Hepatocyte (in vitro differentiated cells): ENCODE measurements around the gene CALHM1. TPM values are rescaled to one million over a fixed set of nuclear protein-coding genes. Genes with fewer than 3 reads are reported as not detected.

Source experiments
- DNase-seq: peaks from one replicate; pipeline ENCODE4 v3.0.0-alpha.2; 2016; ENCODE audit warnings: low spot score
- H2AFZ ChIP-seq: fragments of 200-600 bp; sonication (generic); 2 replicates; pipeline ENCODE4 v1.6.0; 2016; ENCODE audit warnings: antibody characterized with exemption, mild to moderate bottlenecking
- H3K27ac ChIP-seq: fragments of 200-600 bp; sonication (generic); 2 replicates; pipeline ENCODE4 v1.5.1; 2016; ENCODE audit warnings: mild to moderate bottlenecking
- H3K27me3 ChIP-seq: fragments of 200-600 bp; sonication (generic); 2 replicates; pipeline ENCODE4 v1.6.1; 2016
- H3K36me3 ChIP-seq: fragments of 200-600 bp; sonication (generic); replicated peaks from 2 replicates; pipeline ENCODE4 v1.5.1; 2016; ENCODE audit warnings: low read depth; ENCODE audit not compliant: insufficient read depth
- H3K4me1 ChIP-seq: fragments of 200-600 bp; sonication (generic); 2 replicates; pipeline ENCODE4 v1.5.1; 2016; ENCODE audit warnings: mild to moderate bottlenecking, moderate library complexity; ENCODE audit not compliant: insufficient read depth
- H3K4me2 ChIP-seq: fragments of 200-600 bp; sonication (generic); 2 replicates; pipeline ENCODE4 v1.6.0; 2016
- H3K4me3 ChIP-seq: fragments of 200-600 bp; sonication (generic); 2 replicates; pipeline ENCODE4 v1.5.1; 2016; ENCODE audit warnings: mild to moderate bottlenecking
- H3K79me2 ChIP-seq: fragments of 200-600 bp; sonication (generic); 2 replicates; pipeline ENCODE4 v1.6.0; 2017; ENCODE audit warnings: mild to moderate bottlenecking
- H3K9me2 ChIP-seq: fragments of 200-600 bp; sonication (generic); replicated peaks from 2 replicates; pipeline ENCODE4 v1.6.0; 2017; ENCODE audit warnings: mild to moderate bottlenecking; ENCODE audit not compliant: insufficient read depth
- H3K9me3 ChIP-seq: fragments of 200-600 bp; sonication (generic); 2 replicates; pipeline ENCODE4 v1.5.1; 2016; ENCODE audit warnings: low read depth, mild to moderate bottlenecking
- H4K20me1 ChIP-seq: fragments of 200-600 bp; sonication (generic); 2 replicates; pipeline ENCODE4 v1.6.0; 2016; ENCODE audit warnings: mild to moderate bottlenecking; ENCODE audit not compliant: insufficient read depth, poor library complexity, severe bottlenecking
- CTCF ChIP-seq: fragments of 200-600 bp; sonication (generic); IDR thresholded peaks from 2 replicates; pipeline ENCODE4 v1.5.1; 2016; ENCODE audit warnings: antibody characterized with exemption, mild to moderate bottlenecking; ENCODE audit not compliant: poor library complexity
- EZH2 ChIP-seq: fragments of 200-600 bp; sonication (generic); IDR thresholded peaks from 2 replicates; pipeline ENCODE4 v1.6.1; 2016; ENCODE audit warnings: antibody characterized with exemption, mild to moderate bottlenecking, borderline replicate concordance
- EZH2phosphoT487 ChIP-seq: fragments of 200-600 bp; sonication (generic); IDR thresholded peaks from one replicate; pipeline ENCODE4 v1.6.1; 2018; ENCODE audit warnings: antibody characterized with exemption, mild to moderate bottlenecking, low read depth, moderate library complexity; ENCODE audit not compliant: unreplicated experiment, severe bottlenecking
- WGBS: methylation state at CpG from one replicate; pipeline ENCODE4 v1.1.6; 2016; ENCODE audit warnings: low lambda C conversion rate; ENCODE audit errors: missing lambda C conversion rate; 5-methylcytosine and 5-hydroxymethylcytosine counted together
- polyA plus RNA-seq: library from polyadenylated mRNA; unstranded; fragments of >200 nt; fragmentation: Nextera tagmentation; extraction: Ambion mirVana; gene quantifications from 2 replicates; pipeline ENCODE4 v1.2.1, GENCODE V29; 2016
- total RNA-seq: library from RNA; depleted of rRNA; stranded (reverse); fragments of >200 nt; gene quantifications from 2 replicates; pipeline ENCODE4 v1.2.3, GENCODE V29; 2014

Gene CALHM1
- total and polyA plus RNA-seq, 2 experiments from 2014 or later = 0.11 TPM; not detected in 1

DNA sequence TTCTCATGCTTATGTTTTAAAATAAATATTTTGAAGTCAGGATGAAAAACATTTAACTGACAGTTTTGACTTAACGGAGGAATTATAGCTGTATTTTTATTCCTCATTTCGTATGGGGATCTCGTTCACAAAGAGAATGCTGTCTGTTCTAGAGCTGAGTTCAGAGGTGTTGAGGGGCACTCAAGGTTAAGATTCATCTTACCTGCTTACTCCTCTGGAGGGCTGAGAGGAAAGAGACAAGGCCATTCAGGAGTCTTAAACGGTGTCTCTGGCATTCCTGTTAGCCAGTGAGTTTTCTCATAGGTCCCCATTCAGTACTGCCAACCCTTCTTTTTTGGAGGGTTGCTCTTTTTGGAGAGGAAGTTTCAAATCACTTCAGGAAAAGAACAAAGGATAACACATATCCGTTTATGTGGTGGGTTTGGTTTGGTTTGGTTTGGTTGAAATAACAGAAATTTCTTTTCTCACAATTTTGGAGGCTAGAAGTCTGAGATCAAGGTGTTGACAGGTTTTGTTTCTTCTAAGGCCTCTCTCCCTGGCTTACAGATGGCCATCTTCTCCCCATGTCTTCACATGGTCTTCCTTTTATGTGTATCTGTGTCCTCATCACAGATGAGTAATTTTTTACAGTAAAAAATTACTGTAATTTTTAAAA lies 29.6 kb downstream of the CALHM1 start:
- 91% methylated on average over 5 of the region's 5 CpGs for WGBS
- TF ChIP-seq EZH2phosphoT487 (no peak), CTCF (no peak), EZH2 (no peak)
- no peaks in the 10 kb centered on the region for H3K4me1 ChIP-seq
- no peaks in the 10 kb centered on the region for H3K79me2 ChIP-seq
- no peak overlapping the region for H3K4me3 ChIP-seq
- DNase-seq = no peak
- no peaks in the 10 kb centered on the region for H3K9me3 ChIP-seq
- no peaks in the 10 kb centered on the region for H4K20me1 ChIP-seq
- H3K9me2 ChIP-seq = no peaks in the 10 kb centered on the region
- no peak overlapping the region for H2AFZ ChIP-seq
- H3K36me3 ChIP-seq = no peaks in the 10 kb centered on the region
- H3K27me3 ChIP-seq = no peaks in the 10 kb centered on the region
- H3K27ac ChIP-seq = no peak overlapping the region
- no peak overlapping the region for H3K4me2 ChIP-seq

- H3K4me2 ChIP-seq = no peak overlapping the region
- no peaks in the 10 kb centered on the region for H3K27me3 ChIP-seq
- H3K79me2 ChIP-seq = no peaks in the 10 kb centered on the region
- H3K9me3 ChIP-seq = no peaks in the 10 kb centered on the region
- H3K27ac ChIP-seq = no peak overlapping the region
- no peak overlapping the region for H2AFZ ChIP-seq
- H4K20me1 ChIP-seq = no peaks in the 10 kb centered on the region
- TF ChIP-seq EZH2 = no peak
- no peaks in the 10 kb centered on the region for H3K36me3 ChIP-seq
- no peaks in the 10 kb centered on the region for H3K4me1 ChIP-seq
- H3K4me3 ChIP-seq = no peak overlapping the region
- WGBS = 89% methylated on average over 9 of the region's 9 CpGs
- H3K9me2 ChIP-seq = no peaks in the 10 kb centered on the region
- DNase-seq = no peak
Observed at GRCh38 chr10:103427866-103428265, 30.8 kb downstream of the CALHM1 start.

DNA sequence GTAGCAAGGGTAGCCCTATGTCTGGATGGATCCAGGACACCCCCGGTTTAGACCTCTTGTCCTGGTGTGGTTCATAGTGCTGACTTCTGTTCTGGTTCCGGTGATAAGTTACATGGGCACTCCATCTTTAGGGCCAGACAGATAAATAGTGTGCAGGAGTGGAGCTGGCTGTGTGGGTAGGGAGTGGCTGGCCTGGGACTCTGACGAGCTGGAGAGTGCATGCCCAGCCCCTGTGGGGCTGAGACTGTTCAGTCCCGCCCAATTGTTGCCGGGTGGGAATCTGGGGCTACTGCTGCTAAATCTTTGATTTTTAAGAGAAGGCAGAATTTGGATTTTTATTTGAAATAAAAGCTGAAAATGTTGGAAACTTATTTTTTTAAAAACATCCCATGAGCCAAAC lies 35.0 kb downstream of the CALHM1 start:
- no peaks in the 10 kb centered on the region for H3K36me3 ChIP-seq
- H4K20me1 ChIP-seq = no peaks in the 10 kb centered on the region

GRCh38 chr10:103419101-103419500 lies 39.6 kb downstream of the CALHM1 start:
- no peak overlapping the region for H3K4me3 ChIP-seq
- H3K36me3 ChIP-seq = no peaks in the 10 kb centered on the region
- H3K4me1 ChIP-seq = no peaks in the 10 kb centered on the region
- 96% methylated on average over 4 of the region's 4 CpGs for WGBS
- H3K9me3 ChIP-seq = no peaks in the 10 kb centered on the region
- no peaks in the 10 kb centered on the region for H3K79me2 ChIP-seq
- H3K4me2 ChIP-seq = no peak overlapping the region
- TF ChIP-seq CTCF = no peak
- TF ChIP-seq EZH2phosphoT487 = no peak
- no peak overlapping the region for H3K27ac ChIP-seq
- DNase-seq = no peak
- H3K9me2 ChIP-seq = no peaks in the 10 kb centered on the region
- no peak overlapping the region for H2AFZ ChIP-seq
- no peaks in the 10 kb centered on the region for H4K20me1 ChIP-seq
- H3K27me3 ChIP-seq = no peaks in the 10 kb centered on the region

More for the DNA sequence above, 35.0 kb downstream of the CALHM1 start:
- Histone ChIP-seq H3K4me2 (no peak overlapping the region), H2AFZ (no peak overlapping the region), H3K27me3 (no peaks in the 10 kb centered on the region), H3K27ac (no peak overlapping the region), H3K4me3 (no peak overlapping the region), H3K79me2 (no peaks in the 10 kb centered on the region), H3K4me1 (no peaks in the 10 kb centered on the region), H3K9me2 (no peaks in the 10 kb centered on the region), H3K9me3 (no peaks in the 10 kb centered on the region)
- TF ChIP-seq EZH2phosphoT487 (no peak), CTCF (no peak), EZH2 (no peak)
- 93% methylated on average over 5 of the region's 5 CpGs for WGBS
- no peak for DNase-seq
